ENCODE results near the gene EHD2.
"Not testable (repeated sequence)": the region's sequence is repeated elsewhere in the genome, so short reads cannot be mapped to it uniquely, and the experiment has no call there.

DNA sequence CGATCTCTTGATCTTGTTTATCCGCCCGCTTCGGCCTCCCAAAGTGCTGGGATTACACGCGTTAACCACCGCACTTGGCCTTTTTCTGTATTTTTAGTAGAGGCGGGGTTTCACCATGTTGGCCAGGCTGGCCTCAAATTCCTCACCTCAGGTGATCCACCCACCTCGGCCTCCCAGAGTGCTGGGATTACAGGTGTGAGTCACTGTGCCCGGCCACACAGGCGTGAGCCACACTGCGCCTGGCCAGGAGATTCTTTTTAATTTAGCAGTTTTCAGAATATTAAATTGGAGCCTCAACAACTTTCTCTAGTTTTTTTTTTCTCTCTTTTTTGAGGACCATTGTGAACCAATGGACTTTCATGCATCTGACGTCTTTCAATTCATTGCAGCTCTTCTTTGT is 76.6 kb downstream of the EHD2 start:
- TF ChIP-seq, protein P1, sequence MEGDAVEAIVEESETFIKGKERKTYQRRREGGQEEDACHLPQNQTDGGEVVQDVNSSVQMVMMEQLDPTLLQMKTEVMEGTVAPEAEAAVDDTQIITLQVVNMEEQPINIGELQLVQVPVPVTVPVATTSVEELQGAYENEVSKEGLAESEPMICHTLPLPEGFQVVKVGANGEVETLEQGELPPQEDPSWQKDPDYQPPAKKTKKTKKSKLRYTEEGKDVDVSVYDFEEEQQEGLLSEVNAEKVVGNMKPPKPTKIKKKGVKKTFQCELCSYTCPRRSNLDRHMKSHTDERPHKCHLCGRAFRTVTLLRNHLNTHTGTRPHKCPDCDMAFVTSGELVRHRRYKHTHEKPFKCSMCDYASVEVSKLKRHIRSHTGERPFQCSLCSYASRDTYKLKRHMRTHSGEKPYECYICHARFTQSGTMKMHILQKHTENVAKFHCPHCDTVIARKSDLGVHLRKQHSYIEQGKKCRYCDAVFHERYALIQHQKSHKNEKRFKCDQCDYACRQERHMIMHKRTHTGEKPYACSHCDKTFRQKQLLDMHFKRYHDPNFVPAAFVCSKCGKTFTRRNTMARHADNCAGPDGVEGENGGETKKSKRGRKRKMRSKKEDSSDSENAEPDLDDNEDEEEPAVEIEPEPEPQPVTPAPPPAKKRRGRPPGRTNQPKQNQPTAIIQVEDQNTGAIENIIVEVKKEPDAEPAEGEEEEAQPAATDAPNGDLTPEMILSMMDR (IDR thresholded peaks at IDR 0.05; ENCODE audit: low read length): not testable (repeated sequence)
- TF ChIP-seq EZH2 (optimal IDR thresholded peaks at IDR 0.05; ENCODE audit: low read depth, low read length): not testable (repeated sequence)

Data from MM.1S (cell line).